H9 (cell line): ENCODE measurements around the gene ALPI. TPM values are rescaled to one million over a fixed set of nuclear protein-coding genes. Genes with fewer than 3 reads are reported as not detected.

Experiments
- DNase-seq: peaks from one replicate; pipeline ENCODE4 v3.0.0-alpha.2; 2017
- H2AFZ ChIP-seq: one replicate; pipeline ENCODE4 v1.6.1; 2013; ENCODE audit warnings: mild to moderate bottlenecking, low read length, control low read depth, moderate library complexity
- H2AK5ac ChIP-seq: 2 replicates; pipeline ENCODE4 v1.6.1; 2013; ENCODE audit warnings: low read length, control low read depth, mixed read lengths; ENCODE audit not compliant: insufficient read length
- H2BK120ac ChIP-seq: one replicate; pipeline ENCODE4 v1.6.1; 2013; ENCODE audit warnings: low read depth, mild to moderate bottlenecking, low read length, control low read depth, inconsistent platforms; ENCODE audit not compliant: poor library complexity, severe bottlenecking
- H2BK12ac ChIP-seq: 2 replicates; pipeline ENCODE4 v1.6.1; 2013; ENCODE audit warnings: low read length, control low read depth, mixed read lengths, low read depth; ENCODE audit not compliant: insufficient read length
- H2BK15ac ChIP-seq: 2 replicates; pipeline ENCODE4 v1.6.1; 2013; ENCODE audit warnings: low read depth, low read length, control low read depth
- H2BK20ac ChIP-seq: one replicate; pipeline ENCODE4 v1.6.1; 2013; ENCODE audit warnings: low read depth, mild to moderate bottlenecking, low read length, control low read depth, inconsistent platforms; ENCODE audit not compliant: poor library complexity, severe bottlenecking
- H2BK5ac ChIP-seq: 2 replicates; pipeline ENCODE4 v1.6.1; 2013; ENCODE audit warnings: low read length, control low read depth, mixed read lengths; ENCODE audit not compliant: insufficient read length
- H3K14ac ChIP-seq: 2 replicates; pipeline ENCODE4 v1.6.1; 2013; ENCODE audit warnings: low read length, control low read depth; ENCODE audit not compliant: insufficient read depth
- H3K18ac ChIP-seq: 2 replicates; pipeline ENCODE4 v1.6.1; 2013; ENCODE audit warnings: low read depth, mild to moderate bottlenecking, mixed read lengths, low read length, control low read depth; ENCODE audit not compliant: insufficient read length
- H3K23ac ChIP-seq: 2 replicates; pipeline ENCODE4 v1.6.1; 2013; ENCODE audit warnings: low read length, control low read depth, mixed read lengths, low read depth; ENCODE audit not compliant: insufficient read length
- H3K23me2 ChIP-seq: 2 replicates; pipeline ENCODE4 v1.6.1; 2013; ENCODE audit warnings: low read depth, mild to moderate bottlenecking, mixed read lengths, low read length, control low read depth; ENCODE audit not compliant: insufficient read length, poor library complexity, severe bottlenecking
- H3K27ac ChIP-seq: 2 replicates; pipeline ENCODE4 v1.5.1; 2013; ENCODE audit warnings: low read length, control low read depth, mixed read lengths, low read depth; ENCODE audit not compliant: insufficient read length
- H3K27me3 ChIP-seq: 2 replicates; pipeline ENCODE4 v1.6.1; 2013; ENCODE audit warnings: low read length, control low read depth, inconsistent platforms; ENCODE audit not compliant: insufficient read depth
- H3K4ac ChIP-seq: 2 replicates; pipeline ENCODE4 v1.6.1; 2013; ENCODE audit warnings: low read depth, mild to moderate bottlenecking, control low read depth, inconsistent platforms, low read length, moderate library complexity
- H3K4me1 ChIP-seq: 2 replicates; pipeline ENCODE4 v1.6.1; 2013; ENCODE audit warnings: low read length, control low read depth, inconsistent platforms; ENCODE audit not compliant: insufficient read depth
- H3K4me2 ChIP-seq: 2 replicates; pipeline ENCODE4 v1.6.1; 2013; ENCODE audit warnings: low read length, control low read depth, mixed read lengths; ENCODE audit not compliant: insufficient read length, insufficient read depth
- H3K56ac ChIP-seq: 2 replicates; pipeline ENCODE4 v1.6.1; 2013; ENCODE audit warnings: low read depth, mild to moderate bottlenecking, mixed read lengths, low read length, control low read depth; ENCODE audit not compliant: insufficient read length
- H3K79me1 ChIP-seq: 2 replicates; pipeline ENCODE4 v1.6.1; 2013; ENCODE audit warnings: low read depth, mild to moderate bottlenecking, moderate library complexity, low read length, control low read depth, inconsistent platforms; ENCODE audit not compliant: insufficient read depth, poor library complexity, severe bottlenecking
- H3K79me2 ChIP-seq: 2 replicates; pipeline ENCODE4 v1.6.1; 2013; ENCODE audit warnings: low read length, control low read depth, inconsistent platforms; ENCODE audit not compliant: insufficient read depth
- H3K9ac ChIP-seq: 2 replicates; pipeline ENCODE4 v1.6.1; 2013; ENCODE audit warnings: low read length, control low read depth, mixed read lengths; ENCODE audit not compliant: insufficient read length; ENCODE audit errors: extremely low read depth
- H3K9me3 ChIP-seq: one replicate; pipeline ENCODE4 v1.6.1; 2013; ENCODE audit warnings: low read depth, low read length, inconsistent platforms; ENCODE audit not compliant: control insufficient read depth
- H3T11ph ChIP-seq: one replicate; pipeline ENCODE4 v1.6.1; 2013; ENCODE audit warnings: mild to moderate bottlenecking, low read length, control low read depth, inconsistent platforms
- H4K20me1 ChIP-seq: one replicate; pipeline ENCODE4 v1.6.1; 2013; ENCODE audit not compliant: control insufficient read depth, insufficient read length, insufficient read depth
- H4K5ac ChIP-seq: 2 replicates; pipeline ENCODE4 v1.6.1; 2013; ENCODE audit warnings: low read depth, mild to moderate bottlenecking, mixed read lengths, low read length, control low read depth; ENCODE audit not compliant: insufficient read length
- H4K8ac ChIP-seq: replicated peaks from 2 replicates; pipeline ENCODE4 v1.6.1; 2013; ENCODE audit warnings: low read length, control low read depth, mixed read lengths, low read depth; ENCODE audit not compliant: insufficient read length
- H4K91ac ChIP-seq: 2 replicates; pipeline ENCODE4 v1.6.1; 2013; ENCODE audit warnings: low read depth, mild to moderate bottlenecking, moderate library complexity, mixed read lengths, low read length, control low read depth; ENCODE audit not compliant: insufficient read length
- H3K27ac Mint-ChIP-seq, 3 experiments: 2 replicates in 2 of 3; 3 replicates in 1 of 3; pipeline ENCODE4 v1.8.0; 2020 to 2021; ENCODE audit warnings: mixed read lengths in 3 of 3, mild to moderate bottlenecking in 1 of 3, moderate library complexity in 1 of 3
- H3K27me3 Mint-ChIP-seq: 2 replicates; pipeline ENCODE4 v1.8.0; 2021; ENCODE audit warnings: low read depth, mild to moderate bottlenecking, moderate library complexity, mixed read lengths
- H3K36me3 Mint-ChIP-seq, 3 experiments: 2 replicates in 2 of 3; 3 replicates in 1 of 3; pipeline ENCODE4 v1.8.0; 2020 to 2021; ENCODE audit warnings: low read depth in 3 of 3, mixed read lengths in 3 of 3; ENCODE audit not compliant: insufficient read depth in 1 of 3
- H3K4me1 Mint-ChIP-seq, 2 experiments: 2 replicates each; pipeline ENCODE4 v1.8.0; 2020; ENCODE audit warnings: mixed read lengths in 2 of 2
- H3K4me3 Mint-ChIP-seq, 2 experiments: 2 replicates in 1 of 2; 3 replicates in 1 of 2; pipeline ENCODE4 v1.8.0; 2020 to 2021; ENCODE audit warnings: mild to moderate bottlenecking in 2 of 2, mixed read lengths in 2 of 2, moderate library complexity in 1 of 2
- H3K9me3 Mint-ChIP-seq, 2 experiments: 2 replicates in 1 of 2; 3 replicates in 1 of 2; pipeline ENCODE4 v1.8.0; 2020; ENCODE audit warnings: mild to moderate bottlenecking in 2 of 2, mixed read lengths in 2 of 2, moderate library complexity in 1 of 2
- CTCF ChIP-seq: fragments of 200-600 bp; sonication (generic); conservative IDR thresholded peaks from 3 replicates; pipeline ENCODE4 v1.8.0; 2021; ENCODE audit warnings: antibody characterized with exemption, mild to moderate bottlenecking
- WGBS: extraction: QIAGEN DNeasy Blood & Tissue Kit; methylation state at CpG from one replicate; pipeline ENCODE4 v1.1.7; 2013; ENCODE audit warnings: missing lambda C conversion rate, low lambda C conversion rate, mixed read lengths; ENCODE audit not compliant: insufficient read length; ENCODE audit errors: extremely low coverage; 5-methylcytosine and 5-hydroxymethylcytosine counted together
- total RNA-seq: library from RNA; stranded (reverse); gene quantifications from 2 replicates; pipeline ENCODE4 v1.2.1, GENCODE V29; 2021

ALPI gene
- total RNA-seq, 1 experiment from 2014 or later, result not detected

- peaks cover 58% of the 10 kb centered on the region for H3K27me3 Mint-ChIP-seq
- Histone ChIP-seq H3K56ac (no peak overlapping the region), H3K4me2 (no peak overlapping the region), H3K27me3 (no peaks in the 10 kb centered on the region), H3K23ac (no peak overlapping the region), H2BK120ac (no peak overlapping the region), H2BK20ac (no peak overlapping the region), H4K8ac (no peak overlapping the region), H4K5ac (no peak overlapping the region), H4K20me1 (no peaks in the 10 kb centered on the region), H3K79me2 (no peaks in the 10 kb centered on the region), H2AK5ac (no peak overlapping the region), H3K27ac (no peak overlapping the region), H3K4ac (no peak overlapping the region), H3K9me3 (no peaks in the 10 kb centered on the region), H2BK12ac (no peak overlapping the region), H2AFZ (no peak overlapping the region), H3K23me2 (no peaks in the 10 kb centered on the region), H3K18ac (no peak overlapping the region), H4K91ac (no peak overlapping the region), H2BK5ac (no peak overlapping the region), H2BK15ac (no peak overlapping the region), H3K9ac (no peak overlapping the region), H3K14ac (no peak overlapping the region), H3K79me1 (no peaks in the 10 kb centered on the region), H3T11ph (no peak overlapping the region), H3K4me1 (no peaks in the 10 kb centered on the region)
- DNase-seq, result no peak
- no peak for TF ChIP-seq CTCF
- H3K9me3 Mint-ChIP-seq, result no peaks in the 10 kb centered on the region
- H3K27ac Mint-ChIP-seq, result no peak overlapping the region
- H3K4me3 Mint-ChIP-seq, result no peak overlapping the region
- no CpG with 5 or more reads among the region's 7 CpGs for WGBS
- no peaks in the 10 kb centered on the region for H3K36me3 Mint-ChIP-seq
- no peaks in the 10 kb centered on the region for H3K4me1 Mint-ChIP-seq
Observed at GRCh38 chr2:232466221-232466620, 10.3 kb downstream of the ALPI start.
